ENCODE results near the gene CYSTM1. TPM values are rescaled to one million over a fixed set of nuclear protein-coding genes. Genes with fewer than 3 reads are reported as not detected.

CYSTM1 gene
- total and polyA plus RNA-seq, 3 donors from 2014 or later: 33.5 to 115 (median 43.6) TPM

DNA sequence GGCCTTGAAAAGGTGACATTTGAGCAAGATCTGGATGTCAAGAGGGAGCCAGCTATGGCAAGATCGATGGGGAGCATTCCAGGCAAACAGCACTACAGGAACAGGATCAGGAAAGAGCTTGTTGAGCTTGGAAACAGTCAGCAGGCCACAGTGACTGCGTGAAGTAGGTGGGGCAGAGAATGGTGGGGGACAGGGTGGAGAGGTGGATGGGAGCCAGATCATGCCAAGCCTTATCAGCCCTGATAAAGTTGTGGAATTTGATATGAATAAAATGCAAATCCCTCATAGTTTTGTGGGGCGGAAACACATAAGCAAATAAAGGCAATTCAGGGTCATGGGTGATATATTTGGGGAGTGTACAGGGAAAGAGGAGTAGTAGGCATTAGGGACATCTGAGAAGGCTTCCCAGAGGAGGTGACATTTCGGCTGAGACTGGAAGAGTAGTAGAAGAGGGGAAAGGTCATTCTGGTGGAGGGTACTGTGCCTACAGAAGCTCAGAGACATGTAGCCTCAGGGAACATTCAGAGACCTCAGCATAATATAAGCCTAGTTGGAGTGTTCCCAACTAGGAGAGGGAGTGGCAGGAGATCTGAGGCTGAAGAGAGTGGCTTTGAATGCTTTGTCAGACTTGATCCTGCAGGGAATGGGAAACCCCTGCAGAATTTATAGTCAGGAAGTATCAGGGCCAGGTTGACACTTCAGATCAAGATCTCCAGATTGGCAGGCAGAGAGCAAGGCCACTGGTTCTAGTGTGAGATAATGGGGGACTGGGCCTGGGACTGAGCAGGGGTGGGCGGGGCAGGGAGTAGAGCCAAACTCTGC, 9.7 kb upstream of the CYSTM1 start:
- Histone ChIP-seq H3K9me3 (no peaks in the 10 kb centered on the region), H3K4me1 (peaks cover 3% of the 10 kb centered on the region), H3K36me3 (ENCODE audit: low read depth, missing control alignments) (no peaks in the 10 kb centered on the region), H3K27me3 (no peaks in the 10 kb centered on the region), H3K4me3 (no peak overlapping the region), H3K27ac (no peak overlapping the region)
- no peak for DNase-seq
- TF ChIP-seq POLR2A (IDR thresholded peaks at IDR 0.05): no peak
- TF ChIP-seq, protein P1, sequence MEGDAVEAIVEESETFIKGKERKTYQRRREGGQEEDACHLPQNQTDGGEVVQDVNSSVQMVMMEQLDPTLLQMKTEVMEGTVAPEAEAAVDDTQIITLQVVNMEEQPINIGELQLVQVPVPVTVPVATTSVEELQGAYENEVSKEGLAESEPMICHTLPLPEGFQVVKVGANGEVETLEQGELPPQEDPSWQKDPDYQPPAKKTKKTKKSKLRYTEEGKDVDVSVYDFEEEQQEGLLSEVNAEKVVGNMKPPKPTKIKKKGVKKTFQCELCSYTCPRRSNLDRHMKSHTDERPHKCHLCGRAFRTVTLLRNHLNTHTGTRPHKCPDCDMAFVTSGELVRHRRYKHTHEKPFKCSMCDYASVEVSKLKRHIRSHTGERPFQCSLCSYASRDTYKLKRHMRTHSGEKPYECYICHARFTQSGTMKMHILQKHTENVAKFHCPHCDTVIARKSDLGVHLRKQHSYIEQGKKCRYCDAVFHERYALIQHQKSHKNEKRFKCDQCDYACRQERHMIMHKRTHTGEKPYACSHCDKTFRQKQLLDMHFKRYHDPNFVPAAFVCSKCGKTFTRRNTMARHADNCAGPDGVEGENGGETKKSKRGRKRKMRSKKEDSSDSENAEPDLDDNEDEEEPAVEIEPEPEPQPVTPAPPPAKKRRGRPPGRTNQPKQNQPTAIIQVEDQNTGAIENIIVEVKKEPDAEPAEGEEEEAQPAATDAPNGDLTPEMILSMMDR (IDR thresholded peaks at IDR 0.05): no peak
- 60 to 80% methylated on average over 4 to 5 of the region's 5 CpGs for WGBS, 2 donors
- intact Hi-C loops (cut with DNase I; ENCODE audit: low total_unique reads): no loop called here

DNA sequence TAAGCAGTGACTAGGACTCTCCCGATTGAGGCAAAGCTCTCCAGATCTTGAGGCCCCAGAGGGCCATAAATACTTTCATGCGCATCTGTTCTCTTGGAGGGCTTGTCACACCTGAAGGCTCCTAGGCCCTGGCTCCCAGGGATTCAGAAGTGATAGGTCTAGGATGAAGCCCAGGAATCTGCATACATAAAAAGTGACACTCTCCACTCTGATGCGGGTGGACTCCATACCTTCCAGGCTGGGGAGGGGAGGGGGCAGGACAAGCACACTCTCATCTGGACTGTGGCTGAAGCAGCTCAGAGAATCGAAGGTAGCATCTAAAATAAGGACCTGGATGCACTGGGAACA, 9.1 kb upstream of the CYSTM1 start:
- TF ChIP-seq, protein P1 (IDR thresholded peaks at IDR 0.05): no peak
- no peak for TF ChIP-seq POLR2A (IDR thresholded peaks at IDR 0.05)
- Histone ChIP-seq H3K27ac (no peak overlapping the region), H3K4me3 (no peak overlapping the region), H3K4me1 (peaks cover 3% of the 10 kb centered on the region), H3K9me3 (no peaks in the 10 kb centered on the region), H3K27me3 (no peaks in the 10 kb centered on the region), H3K36me3 (ENCODE audit: low read depth, missing control alignments) (no peaks in the 10 kb centered on the region)
- no peak for DNase-seq
- 57 to 68% methylated on average over 3 to 4 of the region's 4 CpGs for WGBS, 2 donors
- intact Hi-C loops (cut with DNase I; ENCODE audit: low total_unique reads): no loop called here

DNA sequence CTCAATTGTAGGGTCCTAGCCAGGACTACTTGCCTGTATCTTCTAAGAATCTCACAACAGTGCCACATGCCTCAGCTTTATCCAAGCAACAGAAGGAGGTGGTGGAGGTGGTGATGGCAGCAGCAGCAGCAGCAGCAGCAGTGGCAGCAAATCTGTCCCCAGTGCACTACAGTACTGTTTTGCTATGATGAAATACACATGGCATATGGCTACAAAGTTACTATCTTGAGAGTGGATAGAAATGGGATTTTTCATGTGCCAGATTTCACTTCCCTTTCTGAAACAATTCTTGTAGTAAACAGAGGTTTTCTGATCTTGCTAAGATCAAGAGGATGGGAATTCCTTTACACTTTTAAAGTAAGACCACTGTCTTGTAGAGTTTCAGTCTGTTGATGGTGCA, 8.1 kb upstream of the CYSTM1 start:
- Histone ChIP-seq H3K27me3 (no peaks in the 10 kb centered on the region), H3K9me3 (no peaks in the 10 kb centered on the region), H3K4me3 (no peak overlapping the region), H3K36me3 (ENCODE audit: low read depth, missing control alignments) (no peaks in the 10 kb centered on the region), H3K4me1 (peaks cover 3% of the 10 kb centered on the region), H3K27ac (no peak overlapping the region)
- DNase-seq: no peak
- intact Hi-C loops (cut with DNase I; ENCODE audit: low total_unique reads): no loop called here
- TF ChIP-seq, protein P1 (IDR thresholded peaks at IDR 0.05): no peak
- TF ChIP-seq POLR2A (IDR thresholded peaks at IDR 0.05): no peak

DNA sequence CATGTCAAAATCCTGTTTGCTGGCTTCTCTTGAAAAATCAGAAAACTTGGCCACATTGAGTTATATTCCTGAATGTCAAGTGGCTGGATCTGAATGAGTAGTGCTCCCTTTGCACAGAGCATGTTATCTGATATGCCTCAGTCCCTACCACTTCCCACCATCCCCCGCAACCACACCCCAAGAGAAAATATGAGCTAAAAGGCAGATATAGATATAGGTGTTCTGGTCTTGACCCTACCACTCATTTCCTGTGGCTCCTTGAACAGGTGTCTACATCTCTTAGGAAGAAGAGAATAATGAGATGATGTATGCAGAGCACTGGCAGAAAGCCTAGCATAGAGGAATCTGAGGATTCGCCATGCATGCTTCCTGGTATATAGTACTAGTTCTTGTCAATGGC, 6.6 kb upstream of the CYSTM1 start:
- H3K27me3 ChIP-seq: no peaks in the 10 kb centered on the region
- 94 to 98% methylated on average over 2 of the region's 2 CpGs for WGBS, 2 donors
- no peaks in the 10 kb centered on the region for H3K9me3 ChIP-seq
- peaks cover 3% of the 10 kb centered on the region for H3K4me1 ChIP-seq
- intact Hi-C loops (cut with DNase I; ENCODE audit: low total_unique reads): no loop called here
- no peak overlapping the region for H3K4me3 ChIP-seq
- H3K27ac ChIP-seq: no peak overlapping the region
- no peak for TF ChIP-seq POLR2A (IDR thresholded peaks at IDR 0.05)
- no peaks in the 10 kb centered on the region for H3K36me3 ChIP-seq (ENCODE audit: low read depth, missing control alignments)
- DNase-seq: no peak

DNA sequence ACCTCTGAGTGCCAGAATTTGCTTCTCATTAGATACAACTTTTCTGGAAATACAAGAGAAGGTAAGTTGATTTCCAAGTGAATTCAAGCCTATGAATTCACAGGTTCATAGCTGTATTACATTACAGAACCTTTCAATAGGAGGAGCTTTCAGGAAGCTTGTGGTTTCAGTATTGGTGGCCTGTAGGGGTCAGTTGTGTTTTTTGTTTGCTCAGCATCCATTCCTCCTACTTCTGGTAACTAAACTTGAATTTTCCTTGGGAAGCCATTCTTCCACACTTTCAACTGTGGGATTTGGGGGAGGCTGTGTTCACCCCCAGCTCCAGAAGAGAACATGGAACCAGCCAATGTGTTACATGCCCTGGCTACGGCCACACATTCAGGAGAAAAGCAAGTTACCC, 5.6 kb upstream of the CYSTM1 start:
- H3K9me3 ChIP-seq: no peaks in the 10 kb centered on the region
- no peak for DNase-seq
- 89 to 100% methylated on average over 1 of the region's 1 CpG for WGBS, 2 donors
- H3K27ac ChIP-seq: no peak overlapping the region
- no peaks in the 10 kb centered on the region for H3K36me3 ChIP-seq (ENCODE audit: low read depth, missing control alignments)
- H3K27me3 ChIP-seq: no peaks in the 10 kb centered on the region
- TF ChIP-seq, protein P1 (IDR thresholded peaks at IDR 0.05): no peak
- no peak for TF ChIP-seq POLR2A (IDR thresholded peaks at IDR 0.05)
- no peak overlapping the region for H3K4me3 ChIP-seq
- intact Hi-C loops (cut with DNase I; ENCODE audit: low total_unique reads): no loop called here
- peaks cover 3% of the 10 kb centered on the region for H3K4me1 ChIP-seq
